ENCODE results near the gene COL8A1. TPM values are rescaled to one million over a fixed set of nuclear protein-coding genes. Genes with fewer than 3 reads are reported as not detected.

Gene COL8A1
- total and polyA plus RNA-seq, 9 of the 15 experiments (the other 6 are each of a cell fraction or from before 2014, with no cell fraction given), result 0.07 TPM; not detected in 8

DNA sequence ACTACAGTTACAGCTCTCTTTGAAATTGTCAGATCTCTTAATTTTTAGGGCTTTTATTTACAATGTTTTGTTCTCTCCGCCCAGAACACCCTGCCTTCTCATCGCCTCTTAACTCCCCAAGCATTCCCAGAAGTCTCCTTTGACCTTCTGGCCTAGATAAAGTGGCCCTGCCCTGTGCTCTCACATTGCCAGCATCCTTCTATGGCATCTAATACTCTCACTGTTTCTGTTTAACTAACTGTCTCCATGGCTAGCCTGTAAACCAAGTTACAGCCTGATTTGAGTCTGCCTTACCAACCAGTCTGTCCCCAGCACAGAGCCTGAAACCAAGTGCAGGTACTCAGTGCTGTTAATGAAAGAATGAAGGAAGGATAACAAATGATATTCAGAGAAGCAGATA is 19.9 kb downstream of the COL8A1 start (continued):
- TF ChIP-seq, protein P1, sequence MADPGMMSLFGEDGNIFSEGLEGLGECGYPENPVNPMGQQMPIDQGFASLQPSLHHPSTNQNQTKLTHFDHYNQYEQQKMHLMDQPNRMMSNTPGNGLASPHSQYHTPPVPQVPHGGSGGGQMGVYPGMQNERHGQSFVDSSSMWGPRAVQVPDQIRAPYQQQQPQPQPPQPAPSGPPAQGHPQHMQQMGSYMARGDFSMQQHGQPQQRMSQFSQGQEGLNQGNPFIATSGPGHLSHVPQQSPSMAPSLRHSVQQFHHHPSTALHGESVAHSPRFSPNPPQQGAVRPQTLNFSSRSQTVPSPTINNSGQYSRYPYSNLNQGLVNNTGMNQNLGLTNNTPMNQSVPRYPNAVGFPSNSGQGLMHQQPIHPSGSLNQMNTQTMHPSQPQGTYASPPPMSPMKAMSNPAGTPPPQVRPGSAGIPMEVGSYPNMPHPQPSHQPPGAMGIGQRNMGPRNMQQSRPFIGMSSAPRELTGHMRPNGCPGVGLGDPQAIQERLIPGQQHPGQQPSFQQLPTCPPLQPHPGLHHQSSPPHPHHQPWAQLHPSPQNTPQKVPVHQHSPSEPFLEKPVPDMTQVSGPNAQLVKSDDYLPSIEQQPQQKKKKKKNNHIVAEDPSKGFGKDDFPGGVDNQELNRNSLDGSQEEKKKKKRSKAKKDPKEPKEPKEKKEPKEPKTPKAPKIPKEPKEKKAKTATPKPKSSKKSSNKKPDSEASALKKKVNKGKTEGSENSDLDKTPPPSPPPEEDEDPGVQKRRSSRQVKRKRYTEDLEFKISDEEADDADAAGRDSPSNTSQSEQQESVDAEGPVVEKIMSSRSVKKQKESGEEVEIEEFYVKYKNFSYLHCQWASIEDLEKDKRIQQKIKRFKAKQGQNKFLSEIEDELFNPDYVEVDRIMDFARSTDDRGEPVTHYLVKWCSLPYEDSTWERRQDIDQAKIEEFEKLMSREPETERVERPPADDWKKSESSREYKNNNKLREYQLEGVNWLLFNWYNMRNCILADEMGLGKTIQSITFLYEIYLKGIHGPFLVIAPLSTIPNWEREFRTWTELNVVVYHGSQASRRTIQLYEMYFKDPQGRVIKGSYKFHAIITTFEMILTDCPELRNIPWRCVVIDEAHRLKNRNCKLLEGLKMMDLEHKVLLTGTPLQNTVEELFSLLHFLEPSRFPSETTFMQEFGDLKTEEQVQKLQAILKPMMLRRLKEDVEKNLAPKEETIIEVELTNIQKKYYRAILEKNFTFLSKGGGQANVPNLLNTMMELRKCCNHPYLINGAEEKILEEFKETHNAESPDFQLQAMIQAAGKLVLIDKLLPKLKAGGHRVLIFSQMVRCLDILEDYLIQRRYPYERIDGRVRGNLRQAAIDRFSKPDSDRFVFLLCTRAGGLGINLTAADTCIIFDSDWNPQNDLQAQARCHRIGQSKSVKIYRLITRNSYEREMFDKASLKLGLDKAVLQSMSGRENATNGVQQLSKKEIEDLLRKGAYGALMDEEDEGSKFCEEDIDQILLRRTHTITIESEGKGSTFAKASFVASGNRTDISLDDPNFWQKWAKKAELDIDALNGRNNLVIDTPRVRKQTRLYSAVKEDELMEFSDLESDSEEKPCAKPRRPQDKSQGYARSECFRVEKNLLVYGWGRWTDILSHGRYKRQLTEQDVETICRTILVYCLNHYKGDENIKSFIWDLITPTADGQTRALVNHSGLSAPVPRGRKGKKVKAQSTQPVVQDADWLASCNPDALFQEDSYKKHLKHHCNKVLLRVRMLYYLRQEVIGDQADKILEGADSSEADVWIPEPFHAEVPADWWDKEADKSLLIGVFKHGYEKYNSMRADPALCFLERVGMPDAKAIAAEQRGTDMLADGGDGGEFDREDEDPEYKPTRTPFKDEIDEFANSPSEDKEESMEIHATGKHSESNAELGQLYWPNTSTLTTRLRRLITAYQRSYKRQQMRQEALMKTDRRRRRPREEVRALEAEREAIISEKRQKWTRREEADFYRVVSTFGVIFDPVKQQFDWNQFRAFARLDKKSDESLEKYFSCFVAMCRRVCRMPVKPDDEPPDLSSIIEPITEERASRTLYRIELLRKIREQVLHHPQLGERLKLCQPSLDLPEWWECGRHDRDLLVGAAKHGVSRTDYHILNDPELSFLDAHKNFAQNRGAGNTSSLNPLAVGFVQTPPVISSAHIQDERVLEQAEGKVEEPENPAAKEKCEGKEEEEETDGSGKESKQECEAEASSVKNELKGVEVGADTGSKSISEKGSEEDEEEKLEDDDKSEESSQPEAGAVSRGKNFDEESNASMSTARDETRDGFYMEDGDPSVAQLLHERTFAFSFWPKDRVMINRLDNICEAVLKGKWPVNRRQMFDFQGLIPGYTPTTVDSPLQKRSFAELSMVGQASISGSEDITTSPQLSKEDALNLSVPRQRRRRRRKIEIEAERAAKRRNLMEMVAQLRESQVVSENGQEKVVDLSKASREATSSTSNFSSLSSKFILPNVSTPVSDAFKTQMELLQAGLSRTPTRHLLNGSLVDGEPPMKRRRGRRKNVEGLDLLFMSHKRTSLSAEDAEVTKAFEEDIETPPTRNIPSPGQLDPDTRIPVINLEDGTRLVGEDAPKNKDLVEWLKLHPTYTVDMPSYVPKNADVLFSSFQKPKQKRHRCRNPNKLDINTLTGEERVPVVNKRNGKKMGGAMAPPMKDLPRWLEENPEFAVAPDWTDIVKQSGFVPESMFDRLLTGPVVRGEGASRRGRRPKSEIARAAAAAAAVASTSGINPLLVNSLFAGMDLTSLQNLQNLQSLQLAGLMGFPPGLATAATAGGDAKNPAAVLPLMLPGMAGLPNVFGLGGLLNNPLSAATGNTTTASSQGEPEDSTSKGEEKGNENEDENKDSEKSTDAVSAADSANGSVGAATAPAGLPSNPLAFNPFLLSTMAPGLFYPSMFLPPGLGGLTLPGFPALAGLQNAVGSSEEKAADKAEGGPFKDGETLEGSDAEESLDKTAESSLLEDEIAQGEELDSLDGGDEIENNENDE (IDR thresholded peaks at IDR 0.05; ENCODE audit: low read depth, low read length), result no peak
- no peak for TF ChIP-seq ZNF12 (CRISPR knock-in tag; IDR thresholded peaks at IDR 0.05)
